Osteocyte (in vitro differentiated cells): ENCODE measurements around the gene SCFD2. TPM values are rescaled to one million over a fixed set of nuclear protein-coding genes. Genes with fewer than 3 reads are reported as not detected.

ENCODE experiments used
- DNase-seq: peaks from one replicate; pipeline ENCODE4 v3.0.0; 2021; ENCODE audit warnings: mixed read lengths; ENCODE audit not compliant: unreplicated experiment; ENCODE audit errors: extremely low spot score
- H3K27ac Mint-ChIP-seq: one replicate; pipeline ENCODE4 v1.8.0; 2021; ENCODE audit warnings: mild to moderate bottlenecking, mixed read lengths; ENCODE audit not compliant: unreplicated experiment
- H3K27me3 Mint-ChIP-seq: one replicate; pipeline ENCODE4 v1.8.0; 2021; ENCODE audit warnings: mixed read lengths; ENCODE audit not compliant: unreplicated experiment
- H3K36me3 Mint-ChIP-seq: one replicate; pipeline ENCODE4 v1.8.0; 2021; ENCODE audit warnings: mixed read lengths; ENCODE audit not compliant: unreplicated experiment
- H3K4me1 Mint-ChIP-seq: one replicate; pipeline ENCODE4 v1.8.0; 2021; ENCODE audit warnings: mixed read lengths; ENCODE audit not compliant: unreplicated experiment
- H3K4me3 Mint-ChIP-seq: one replicate; pipeline ENCODE4 v1.8.0; 2021; ENCODE audit warnings: mild to moderate bottlenecking, moderate library complexity, mixed read lengths; ENCODE audit not compliant: unreplicated experiment
- H3K9me3 Mint-ChIP-seq: one replicate; pipeline ENCODE4 v1.8.0; 2021; ENCODE audit warnings: mixed read lengths; ENCODE audit not compliant: unreplicated experiment
- total RNA-seq: library from RNA; stranded (reverse); gene quantifications from 2 replicates; pipeline ENCODE4 v1.2.1, GENCODE V29; 2021
- TF ChIP-seq, protein P1 (sequence below): fragments of 200-600 bp; sonication (generic); IDR thresholded peaks from 2 replicates; pipeline ENCODE4 v1.5.0; 2021; ENCODE audit warnings: antibody characterized with exemption, mild to moderate bottlenecking, moderate library complexity

The SCFD2 gene
- total RNA-seq, 1 donor from 2014 or later = 14.0 TPM

DNA sequence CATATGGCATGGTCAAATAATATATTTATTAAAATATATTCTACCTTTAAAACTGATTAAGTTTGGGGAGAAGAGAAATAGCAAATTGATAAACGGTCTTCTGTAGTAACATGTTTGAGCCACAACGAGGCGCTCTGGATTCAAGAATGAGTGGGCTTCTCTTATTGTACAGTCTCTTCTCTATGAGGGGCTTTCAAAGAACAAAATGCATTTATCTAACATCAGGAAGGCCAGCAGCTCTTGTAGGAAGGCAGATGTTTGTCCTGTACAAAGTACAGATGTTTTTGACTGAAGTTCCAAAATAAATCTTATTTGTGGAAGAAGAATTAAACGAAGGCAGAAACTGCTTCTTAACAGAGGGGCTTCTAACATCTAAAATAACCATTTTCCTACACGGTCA lies 350.2 kb downstream of the SCFD2 start:
- H3K4me3 Mint-ChIP-seq = no peak overlapping the region
- DNase-seq = no peak
- H3K27me3 Mint-ChIP-seq = no peaks in the 10 kb centered on the region
- TF ChIP-seq, protein P1, sequence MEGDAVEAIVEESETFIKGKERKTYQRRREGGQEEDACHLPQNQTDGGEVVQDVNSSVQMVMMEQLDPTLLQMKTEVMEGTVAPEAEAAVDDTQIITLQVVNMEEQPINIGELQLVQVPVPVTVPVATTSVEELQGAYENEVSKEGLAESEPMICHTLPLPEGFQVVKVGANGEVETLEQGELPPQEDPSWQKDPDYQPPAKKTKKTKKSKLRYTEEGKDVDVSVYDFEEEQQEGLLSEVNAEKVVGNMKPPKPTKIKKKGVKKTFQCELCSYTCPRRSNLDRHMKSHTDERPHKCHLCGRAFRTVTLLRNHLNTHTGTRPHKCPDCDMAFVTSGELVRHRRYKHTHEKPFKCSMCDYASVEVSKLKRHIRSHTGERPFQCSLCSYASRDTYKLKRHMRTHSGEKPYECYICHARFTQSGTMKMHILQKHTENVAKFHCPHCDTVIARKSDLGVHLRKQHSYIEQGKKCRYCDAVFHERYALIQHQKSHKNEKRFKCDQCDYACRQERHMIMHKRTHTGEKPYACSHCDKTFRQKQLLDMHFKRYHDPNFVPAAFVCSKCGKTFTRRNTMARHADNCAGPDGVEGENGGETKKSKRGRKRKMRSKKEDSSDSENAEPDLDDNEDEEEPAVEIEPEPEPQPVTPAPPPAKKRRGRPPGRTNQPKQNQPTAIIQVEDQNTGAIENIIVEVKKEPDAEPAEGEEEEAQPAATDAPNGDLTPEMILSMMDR = peak; percentile 86
- H3K4me1 Mint-ChIP-seq = peaks cover 48% of the 10 kb centered on the region
- H3K9me3 Mint-ChIP-seq = no peaks in the 10 kb centered on the region
- H3K36me3 Mint-ChIP-seq = no peaks in the 10 kb centered on the region
- no peak overlapping the region for H3K27ac Mint-ChIP-seq

DNA sequence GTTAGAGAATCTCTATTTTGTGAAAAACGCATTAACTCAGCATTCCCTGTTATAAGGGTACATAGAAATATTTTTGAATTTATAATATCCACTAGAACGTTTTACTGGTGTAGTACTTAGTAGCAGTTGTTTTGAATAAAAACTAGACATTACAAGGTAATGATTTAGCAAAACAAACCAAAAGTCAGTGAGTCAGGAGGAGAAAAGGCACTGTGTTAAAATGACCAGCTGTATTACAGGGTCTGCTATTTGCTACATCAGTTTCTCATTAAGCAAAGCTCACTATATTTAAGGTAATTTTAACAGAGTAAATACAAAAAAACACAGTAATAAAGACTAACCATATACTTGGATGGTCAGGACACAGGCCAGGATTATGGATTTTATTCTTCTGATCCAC lies 351.0 kb downstream of the SCFD2 start:
- no peak overlapping the region for H3K27ac Mint-ChIP-seq
- no peaks in the 10 kb centered on the region for H3K9me3 Mint-ChIP-seq
- H3K27me3 Mint-ChIP-seq = no peaks in the 10 kb centered on the region
- TF ChIP-seq, protein P1 = no peak
- DNase-seq = no peak
- no peaks in the 10 kb centered on the region for H3K36me3 Mint-ChIP-seq
- H3K4me1 Mint-ChIP-seq = peaks cover 50% of the 10 kb centered on the region
- no peak overlapping the region for H3K4me3 Mint-ChIP-seq

DNA sequence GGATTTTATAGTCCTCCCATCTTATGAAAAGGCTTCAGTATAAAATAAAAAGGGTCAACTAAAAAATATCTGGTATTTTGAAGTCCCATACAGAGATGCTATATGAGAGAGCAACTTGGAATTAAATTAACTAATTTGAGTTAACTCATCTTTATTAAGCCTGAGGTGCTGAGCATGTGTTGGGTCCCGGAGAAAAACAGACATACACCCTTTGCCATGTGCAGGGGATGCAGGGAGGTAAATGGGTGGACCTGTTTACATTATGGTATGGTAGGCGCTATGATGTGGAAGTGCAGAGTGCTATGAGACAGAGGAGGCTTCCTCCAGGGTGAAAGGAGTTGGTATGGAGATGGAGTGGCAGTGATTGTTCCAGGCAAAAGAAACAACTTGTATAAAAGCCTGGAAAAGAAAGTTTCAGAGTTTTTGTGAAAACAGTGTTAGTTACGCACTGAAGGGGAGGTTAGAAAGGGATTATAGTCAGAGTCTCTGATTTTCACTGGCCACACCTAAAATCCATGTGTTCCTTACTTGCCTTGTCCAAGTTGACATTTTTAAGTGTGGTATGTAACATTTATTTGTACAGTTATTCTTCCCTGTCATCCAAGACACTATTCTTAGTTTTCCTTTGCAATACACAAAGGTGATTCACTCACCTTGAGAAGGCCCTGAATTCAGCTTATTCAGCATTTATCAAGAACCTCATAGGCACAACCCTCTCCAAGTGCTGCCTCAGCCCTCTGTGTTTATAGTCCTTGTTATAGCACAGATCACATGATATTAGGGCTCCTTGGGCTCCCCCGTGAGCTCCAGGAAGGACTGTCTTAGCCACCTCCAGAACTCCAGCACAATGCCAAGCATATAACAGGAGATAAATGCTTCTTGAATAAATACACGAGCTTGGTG lies 351.7 kb downstream of the SCFD2 start:
- TF ChIP-seq, protein P1 = no peak
- H3K36me3 Mint-ChIP-seq = no peaks in the 10 kb centered on the region
- no peaks in the 10 kb centered on the region for H3K27me3 Mint-ChIP-seq
- peaks cover 50% of the 10 kb centered on the region for H3K4me1 Mint-ChIP-seq
- no peak overlapping the region for H3K4me3 Mint-ChIP-seq
- H3K9me3 Mint-ChIP-seq = no peaks in the 10 kb centered on the region
- H3K27ac Mint-ChIP-seq = no peak overlapping the region
- DNase-seq = no peak

DNA sequence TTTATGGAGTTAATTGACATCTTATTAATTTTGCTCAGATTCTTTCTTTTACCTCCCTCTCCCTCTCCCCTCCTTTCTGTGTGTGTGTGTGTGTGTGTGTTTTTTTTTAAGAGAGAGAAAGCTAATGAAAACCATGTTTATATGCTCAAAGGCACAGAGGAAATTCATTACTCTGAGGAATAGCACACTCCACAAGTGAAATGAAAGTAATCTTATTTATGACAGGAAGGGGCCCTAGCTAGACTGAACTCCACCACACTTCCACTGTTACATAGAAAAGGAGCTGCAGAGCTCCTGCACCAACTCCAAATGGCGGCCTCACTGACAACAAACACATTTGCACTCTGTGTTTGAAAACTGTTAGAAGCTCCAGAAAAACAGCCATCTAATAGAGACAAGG lies 353.1 kb downstream of the SCFD2 start:
- Mint-ChIP-seq H3K9me3 (no peaks in the 10 kb centered on the region), H3K4me1 (peaks cover 50% of the 10 kb centered on the region), H3K4me3 (peak overlapping the region; percentile 33), H3K27ac (peak overlapping the region; percentile 33), H3K27me3 (no peaks in the 10 kb centered on the region), H3K36me3 (no peaks in the 10 kb centered on the region)
- TF ChIP-seq, protein P1 = no peak
- no peak for DNase-seq

DNA sequence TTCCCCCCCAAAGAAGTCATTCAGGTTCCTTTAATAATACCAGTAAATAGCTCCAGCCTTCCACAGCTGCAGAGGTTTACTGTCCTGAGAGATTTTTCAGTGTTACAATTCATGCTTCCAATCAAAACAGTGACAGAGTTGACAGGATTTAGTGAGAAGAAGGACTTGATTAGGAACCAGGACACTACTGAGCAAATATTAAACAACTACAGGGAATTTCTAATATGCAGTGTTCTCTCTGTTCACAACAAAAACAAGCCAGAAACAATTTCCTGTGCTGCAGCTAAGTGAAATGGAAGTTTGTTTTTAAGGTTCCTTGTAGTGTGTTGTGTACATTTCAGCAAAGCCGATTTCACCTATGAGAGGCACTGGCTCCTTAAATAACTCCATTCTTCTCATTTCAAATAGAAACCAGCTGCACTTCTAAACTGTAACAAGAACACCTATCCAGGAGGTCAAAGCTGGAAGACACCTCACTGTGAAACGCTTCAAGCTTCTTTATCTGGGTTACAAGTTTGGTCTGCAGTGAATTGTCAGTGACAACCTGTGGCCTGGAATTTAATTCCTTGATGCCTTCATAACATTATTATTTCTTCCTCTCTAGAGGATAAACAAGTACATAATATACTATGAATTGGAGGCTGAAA lies 354.5 kb downstream of the SCFD2 start:
- H3K36me3 Mint-ChIP-seq = no peaks in the 10 kb centered on the region
- no peak for DNase-seq
- peaks cover 50% of the 10 kb centered on the region for H3K4me1 Mint-ChIP-seq
- H3K27me3 Mint-ChIP-seq = no peaks in the 10 kb centered on the region
- H3K27ac Mint-ChIP-seq = no peak overlapping the region
- no peaks in the 10 kb centered on the region for H3K9me3 Mint-ChIP-seq
- H3K4me3 Mint-ChIP-seq = no peak overlapping the region
- TF ChIP-seq, protein P1 = no peak
